ENCODE measurements around the gene CALCOCO2. TPM values are rescaled to one million over a fixed set of nuclear protein-coding genes. Genes with fewer than 3 reads are reported as not detected.

CALCOCO2 gene
- total RNA-seq, 1 donor from 2014 or later, result 45.1 TPM

GRCh38 chr17:48812001-48812400 lies 18.8 kb upstream of the CALCOCO2 start:
- H3K36me3 ChIP-seq (ENCODE audit: control insufficient read depth, insufficient read depth, low read length), result no peaks in the 10 kb centered on the region
- DNase-seq (ENCODE audit: low read depth), result no peak
- H3K27me3 ChIP-seq (ENCODE audit: control insufficient read depth, insufficient read depth, low read length), result peaks cover 10% of the 10 kb centered on the region
- H3K4me3 ChIP-seq (ENCODE audit: low read depth, low read length), result no peak overlapping the region
- TF ChIP-seq, protein P1, sequence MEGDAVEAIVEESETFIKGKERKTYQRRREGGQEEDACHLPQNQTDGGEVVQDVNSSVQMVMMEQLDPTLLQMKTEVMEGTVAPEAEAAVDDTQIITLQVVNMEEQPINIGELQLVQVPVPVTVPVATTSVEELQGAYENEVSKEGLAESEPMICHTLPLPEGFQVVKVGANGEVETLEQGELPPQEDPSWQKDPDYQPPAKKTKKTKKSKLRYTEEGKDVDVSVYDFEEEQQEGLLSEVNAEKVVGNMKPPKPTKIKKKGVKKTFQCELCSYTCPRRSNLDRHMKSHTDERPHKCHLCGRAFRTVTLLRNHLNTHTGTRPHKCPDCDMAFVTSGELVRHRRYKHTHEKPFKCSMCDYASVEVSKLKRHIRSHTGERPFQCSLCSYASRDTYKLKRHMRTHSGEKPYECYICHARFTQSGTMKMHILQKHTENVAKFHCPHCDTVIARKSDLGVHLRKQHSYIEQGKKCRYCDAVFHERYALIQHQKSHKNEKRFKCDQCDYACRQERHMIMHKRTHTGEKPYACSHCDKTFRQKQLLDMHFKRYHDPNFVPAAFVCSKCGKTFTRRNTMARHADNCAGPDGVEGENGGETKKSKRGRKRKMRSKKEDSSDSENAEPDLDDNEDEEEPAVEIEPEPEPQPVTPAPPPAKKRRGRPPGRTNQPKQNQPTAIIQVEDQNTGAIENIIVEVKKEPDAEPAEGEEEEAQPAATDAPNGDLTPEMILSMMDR (IDR thresholded peaks at IDR 0.05; ENCODE audit: insufficient read depth, low read length, poor library complexity, severe bottlenecking), result no peak

DNA sequence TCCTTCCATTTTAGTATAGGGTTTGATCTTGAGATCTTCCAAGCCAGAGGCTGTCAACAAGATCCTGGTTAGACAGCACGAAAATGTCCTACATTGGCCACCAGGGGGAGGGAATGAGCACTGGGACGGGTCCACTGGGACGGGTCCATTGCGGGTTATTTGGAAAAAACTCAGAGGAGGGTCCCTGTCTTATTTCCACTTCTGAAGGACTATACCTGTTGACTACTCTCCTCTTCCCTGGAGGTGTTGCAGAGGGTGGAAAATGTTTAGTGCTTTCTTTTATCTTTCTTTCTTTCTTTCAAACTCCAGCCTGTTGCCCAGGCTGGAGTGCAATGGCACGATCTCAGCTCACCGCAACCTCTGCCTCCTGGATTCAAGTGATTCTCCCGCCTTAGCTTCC lies 16.3 kb upstream of the CALCOCO2 start:
- no peak for DNase-seq (ENCODE audit: low read depth)
- H3K27me3 ChIP-seq (ENCODE audit: control insufficient read depth, insufficient read depth, low read length), result peaks cover 22% of the 10 kb centered on the region
- no peaks in the 10 kb centered on the region for H3K36me3 ChIP-seq (ENCODE audit: control insufficient read depth, insufficient read depth, low read length)
- no peak overlapping the region for H3K4me3 ChIP-seq (ENCODE audit: low read depth, low read length)
- TF ChIP-seq, protein P1 (IDR thresholded peaks at IDR 0.05; ENCODE audit: insufficient read depth, low read length, poor library complexity, severe bottlenecking), result peak; percentile 79

GRCh38 chr17:48815311-48815710 lies 15.5 kb upstream of the CALCOCO2 start:
- Histone ChIP-seq H3K27me3 (ENCODE audit: control insufficient read depth, insufficient read depth, low read length) (peaks cover 22% of the 10 kb centered on the region), H3K36me3 (ENCODE audit: control insufficient read depth, insufficient read depth, low read length) (no peaks in the 10 kb centered on the region), H3K4me3 (ENCODE audit: low read depth, low read length) (no peak overlapping the region)
- TF ChIP-seq, protein P1 (IDR thresholded peaks at IDR 0.05; ENCODE audit: insufficient read depth, low read length, poor library complexity, severe bottlenecking), result no peak
- DNase-seq (ENCODE audit: low read depth), result no peak

DNA sequence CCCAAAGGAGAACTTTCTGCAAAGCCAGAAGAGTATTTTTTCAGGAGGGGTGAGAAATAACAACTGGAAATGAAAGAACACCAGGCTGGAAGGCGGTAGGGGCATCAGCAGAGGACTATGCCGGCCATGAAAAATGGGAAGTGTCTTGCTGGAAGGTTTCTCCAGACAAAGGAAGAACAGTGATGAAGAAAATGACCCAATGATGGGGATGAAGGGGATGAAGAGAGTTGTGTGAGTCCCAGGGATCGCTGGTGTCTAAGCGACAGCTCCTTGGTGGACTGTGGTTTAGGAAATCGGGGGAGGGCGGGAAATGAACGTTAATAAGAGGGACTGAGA lies 14.4 kb upstream of the CALCOCO2 start:
- Histone ChIP-seq H3K36me3 (ENCODE audit: control insufficient read depth, insufficient read depth, low read length) (no peaks in the 10 kb centered on the region), H3K27me3 (ENCODE audit: control insufficient read depth, insufficient read depth, low read length) (peaks cover 22% of the 10 kb centered on the region), H3K4me3 (ENCODE audit: low read depth, low read length) (peak overlapping the region; percentile 43)
- no peak for DNase-seq (ENCODE audit: low read depth)
- TF ChIP-seq, protein P1 (IDR thresholded peaks at IDR 0.05; ENCODE audit: insufficient read depth, low read length, poor library complexity, severe bottlenecking), result no peak

DNA sequence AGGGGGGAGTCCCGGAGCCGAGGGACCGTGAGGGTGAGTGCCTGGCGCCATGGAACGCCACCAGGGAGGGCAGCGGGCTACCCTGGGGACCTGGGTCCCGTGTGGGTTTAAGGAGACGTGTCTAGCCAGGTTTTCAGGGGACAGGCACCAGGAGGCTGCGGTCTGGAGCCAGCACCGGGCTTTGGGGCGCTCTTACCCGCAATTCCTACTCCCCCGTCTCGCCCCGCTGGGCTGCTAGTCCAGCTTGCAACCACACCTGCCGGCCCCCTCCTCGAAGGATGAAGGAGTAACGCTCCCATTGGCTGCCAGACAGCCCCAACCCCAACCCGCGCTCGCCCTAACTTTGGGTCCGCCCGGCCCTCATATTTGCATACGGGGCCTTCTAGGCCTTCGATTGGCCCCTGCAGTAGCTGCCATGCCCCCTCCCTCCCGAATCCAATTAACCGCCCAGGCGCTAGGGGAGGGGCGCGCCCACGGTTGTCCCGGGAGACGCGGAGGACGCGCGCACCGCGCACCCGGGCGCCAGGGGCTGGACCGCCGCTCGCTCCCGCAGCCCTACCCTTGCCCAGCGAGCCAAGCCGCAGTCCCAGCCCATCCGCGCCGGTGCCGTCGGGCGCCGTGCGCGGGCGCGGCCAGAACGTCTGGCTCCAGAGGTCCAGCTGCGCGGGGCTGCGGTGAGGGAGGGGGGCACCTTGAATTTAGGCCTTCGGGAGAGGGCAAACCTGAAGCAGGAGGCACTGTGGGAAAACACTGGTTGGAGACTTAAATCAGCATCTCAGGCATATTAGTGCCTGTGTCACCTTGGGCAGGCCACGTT lies 13.9 kb upstream of the CALCOCO2 start, which contains the start of gene TTLL6:
Gene TTLL6, minus strand, starts transcription at position 456 of the 817 bp plus-strand sequence. Its CDS starts 157 bp downstream, at position 299.
- Histone ChIP-seq H3K36me3 (ENCODE audit: control insufficient read depth, insufficient read depth, low read length) (no peaks in the 10 kb centered on the region), H3K4me3 (ENCODE audit: low read depth, low read length) (peak within 1 kb of the TSS; percentile 43), H3K27me3 (ENCODE audit: control insufficient read depth, insufficient read depth, low read length) (peaks cover 22% of the 10 kb centered on the region)
- no peak for DNase-seq (ENCODE audit: low read depth)
- TF ChIP-seq, protein P1 (IDR thresholded peaks at IDR 0.05; ENCODE audit: insufficient read depth, low read length, poor library complexity, severe bottlenecking), result no peak
